ENCODE data around the gene LGALS3BP. TPM values are rescaled to one million over a fixed set of nuclear protein-coding genes. Genes with fewer than 3 reads are reported as not detected.

Gene LGALS3BP
- total and polyA plus RNA-seq, 2 experiments from 2014 or later, result 15.1 to 36.5 TPM

- H3K4me1 ChIP-seq (ENCODE audit: insufficient read depth), result no peaks in the 10 kb centered on the region
- Mint-ChIP-seq H3K4me3 (no peak overlapping the region), H3K27me3 (ENCODE audit: insufficient read depth, low read depth, poor library complexity) (peaks cover 11% of the 10 kb centered on the region)
Measured at GRCh38 chr17:78976907-78977680, 2.6 kb downstream of the LGALS3BP start.

More at GRCh38 chr17:78976907-78977680, 2.6 kb downstream of the LGALS3BP start:
- Mint-ChIP-seq H3K27ac (no peak overlapping the region), H3K4me1 (peaks cover 24% of the 10 kb centered on the region), H3K9me3 (no peaks in the 10 kb centered on the region), H3K36me3 (ENCODE audit: low read depth) (peaks cover 6% of the 10 kb centered on the region; the same call in 2 of the 3 replicates)
- H3K4me3 ChIP-seq, result no peak overlapping the region
- DNase-seq (ENCODE audit: low spot score) (no peak), ATAC-seq (no peak)
- no peaks in the 10 kb centered on the region for H4K20me1 ChIP-seq (replicated peaks; ENCODE audit: insufficient read depth)
- no peaks in the 10 kb centered on the region for H3K79me2 ChIP-seq (replicated peaks; ENCODE audit: insufficient read depth)
- H3K4me2 ChIP-seq, result no peak overlapping the region
- no peaks in the 10 kb centered on the region for H3K27me3 ChIP-seq (ENCODE audit: insufficient read depth)
- TF ChIP-seq ZNF331 (CRISPR knock-in tag; IDR thresholded peaks at IDR 0.05; ENCODE audit: low read depth) (no peak), JUNB (IDR thresholded peaks at IDR 0.05; ENCODE audit: unreplicated experiment) (no peak), ZNF462 (CRISPR knock-in tag; IDR thresholded peaks at IDR 0.05) (no peak), CTCF (conservative IDR thresholded peaks at IDR 0.05; ENCODE audit: low read depth in 2 of 2) (no peak), ZNF114 (CRISPR knock-in tag; IDR thresholded peaks at IDR 0.05) (no peak), REST (IDR thresholded peaks at IDR 0.05; ENCODE audit: unreplicated experiment) (no peak), STAT1 (IDR thresholded peaks at IDR 0.05; ENCODE audit: unreplicated experiment) (no peak), EZH2phosphoT487 (IDR thresholded peaks at IDR 0.05; ENCODE audit: unreplicated experiment) (no peak), CREB1 (CRISPR knock-in tag; IDR thresholded peaks at IDR 0.05; ENCODE audit: low read depth) (no peak), ETS1 (IDR thresholded peaks at IDR 0.05) (no peak), EZH2 (IDR thresholded peaks at IDR 0.05; ENCODE audit: low read depth, unreplicated experiment) (no peak), POLR2AphosphoS5 (IDR thresholded peaks at IDR 0.05; ENCODE audit: low read depth) (no peak), NANOG (IDR thresholded peaks at IDR 0.05; ENCODE audit: borderline replicate concordance) (no peak)
- no peak overlapping the region for H2AFZ ChIP-seq
- no peaks in the 10 kb centered on the region for H3F3A ChIP-seq (replicated peaks; ENCODE audit: low read depth)
- no peak overlapping the region for H3K27ac ChIP-seq (ENCODE audit: low read depth)
- no peaks in the 10 kb centered on the region for H3K9me2 ChIP-seq (ENCODE audit: insufficient read depth)
- H3K36me3 ChIP-seq (ENCODE audit: insufficient read depth), result no peaks in the 10 kb centered on the region

Measured in GM23338 (cell line).